Pulmonary artery endothelial cell (primary cell): Measurements from ENCODE around the gene KRT9. TPM values are rescaled to one million over a fixed set of nuclear protein-coding genes. Genes with fewer than 3 reads are reported as not detected.
"Not testable (repeated sequence)": the region's sequence is repeated elsewhere in the genome, so short reads cannot be mapped to it uniquely, and the experiment has no call there.

Experiments
- DNase-seq: peaks from one replicate; pipeline ENCODE4 v3.0.0-alpha.2; 2011; ENCODE audit warnings: low read depth, low spot score
- total RNA-seq: library from RNA; depleted of rRNA; stranded (reverse); fragments of >200 nt; gene quantifications from 2 replicates; pipeline ENCODE4 v1.2.3, GENCODE V29; 2014

The KRT9 gene
- total RNA-seq, 1 donor from 2014 or later, result not detected

GRCh38 chr17:41579484-41580243, 7.8 kb upstream of the KRT9 start:
- DNase-seq, result peak; percentile 35

- DNase-seq, result no peak
Observed at GRCh38 chr17:41578971-41579370, 7.1 kb upstream of the KRT9 start.

- DNase-seq, result no peak
Observed at GRCh38 chr17:41578538-41578937, 6.7 kb upstream of the KRT9 start.

- DNase-seq, result not testable (repeated sequence)
Observed at GRCh38 chr17:41576740-41577139, 4.9 kb upstream of the KRT9 start.

GRCh38 chr17:41575336-41575735, 3.5 kb upstream of the KRT9 start:
- DNase-seq, result no peak

- no peak for DNase-seq
Observed at GRCh38 chr17:41567317-41567716, 4.5 kb downstream of the KRT9 start.

- DNase-seq, result no peak
Observed at GRCh38 chr17:41565338-41565737, 6.5 kb downstream of the KRT9 start.

- no peak for DNase-seq
Observed at GRCh38 chr17:41563607-41564170, 8.2 kb downstream of the KRT9 start.

GRCh38 chr17:41561554-41561953, 10.3 kb downstream of the KRT9 start:
- DNase-seq, result no peak

- DNase-seq, result no peak
Observed at GRCh38 chr17:41559548-41559947, 12.3 kb downstream of the KRT9 start.

GRCh38 chr17:41556931-41557330, 14.9 kb downstream of the KRT9 start:
- no peak for DNase-seq

- no peak for DNase-seq
Observed at GRCh38 chr17:41556306-41556705, 15.6 kb downstream of the KRT9 start.

GRCh38 chr17:41555105-41555887, 16.6 kb downstream of the KRT9 start:
- peak; percentile 40 for DNase-seq

- no peak for DNase-seq
Observed at GRCh38 chr17:41553987-41554680, 17.7 kb downstream of the KRT9 start.

GRCh38 chr17:41553176-41553575, 18.7 kb downstream of the KRT9 start:
- no peak for DNase-seq

- DNase-seq, result no peak
Observed at GRCh38 chr17:41552455-41552854, 19.4 kb downstream of the KRT9 start.

GRCh38 chr17:41551365-41551764, 20.5 kb downstream of the KRT9 start:
- DNase-seq, result no peak

GRCh38 chr17:41549596-41550039, 22.2 kb downstream of the KRT9 start:
- DNase-seq, result no peak

GRCh38 chr17:41548844-41549595, 22.8 kb downstream of the KRT9 start:
- peak; percentile 36 for DNase-seq

GRCh38 chr17:41547921-41548843, 23.7 kb downstream of the KRT9 start:
- DNase-seq, result peak; percentile 44
